Stimulated activated CD8-positive, alpha-beta memory T cell treated with anti-CD3 and anti-CD28 coated beads, Interleukin-12 subunit alpha, Interleukin-12 subunit beta, amount 100 ng/mL, for 4 hours (primary cell): ENCODE results near the gene PXDN.
"Not testable (repeated sequence)": the region's sequence is repeated elsewhere in the genome, so short reads cannot be mapped to it uniquely, and the experiment has no call there.

Source experiments
- DNase-seq: peaks from one replicate; pipeline ENCODE4 v3.0.0-alpha.2; 2020; ENCODE audit warnings: low read depth

PXDN gene

GRCh38 chr2:1741851-1742250 is 2.5 kb downstream of the PXDN start:
- DNase-seq: no peak

- DNase-seq: no peak
These were observed 3.4 kb downstream of the PXDN start for GRCh38 chr2:1740716-1741589.

- no peak for DNase-seq
These were observed 4.2 kb downstream of the PXDN start for GRCh38 chr2:1739961-1740715.

GRCh38 chr2:1739322-1739957 is 4.9 kb downstream of the PXDN start:
- DNase-seq: no peak

GRCh38 chr2:1738646-1739302 is 5.5 kb downstream of the PXDN start:
- no peak for DNase-seq

GRCh38 chr2:1738163-1738562 is 6.2 kb downstream of the PXDN start:
- no peak for DNase-seq

- no peak for DNase-seq
These were observed 7.3 kb downstream of the PXDN start for GRCh38 chr2:1736997-1737480.

GRCh38 chr2:1736045-1736444 is 8.3 kb downstream of the PXDN start:
- DNase-seq: no peak

GRCh38 chr2:1733298-1733697 is 11.0 kb downstream of the PXDN start:
- not testable (repeated sequence) for DNase-seq

GRCh38 chr2:1731963-1732768 is 12.1 kb downstream of the PXDN start:
- DNase-seq: no peak

GRCh38 chr2:1731447-1731962 is 12.8 kb downstream of the PXDN start:
- DNase-seq: no peak

- DNase-seq: no peak
These were observed 14.0 kb downstream of the PXDN start for GRCh38 chr2:1730015-1730927.

GRCh38 chr2:1729242-1729641 is 15.1 kb downstream of the PXDN start:
- no peak for DNase-seq

GRCh38 chr2:1728821-1729220 is 15.5 kb downstream of the PXDN start:
- DNase-seq: no peak

GRCh38 chr2:1727796-1728474 is 16.4 kb downstream of the PXDN start:
- DNase-seq: no peak

GRCh38 chr2:1727101-1727771 is 17.1 kb downstream of the PXDN start:
- DNase-seq: no peak

GRCh38 chr2:1726558-1726957 is 17.8 kb downstream of the PXDN start:
- no peak for DNase-seq

GRCh38 chr2:1724351-1724750 is 20.0 kb downstream of the PXDN start:
- not testable (repeated sequence) for DNase-seq
